GM23338 (cell line): ENCODE results near the gene AP1B1. TPM values are rescaled to one million over a fixed set of nuclear protein-coding genes. Genes with fewer than 3 reads are reported as not detected.

ENCODE experiments used
- ATAC-seq: fragments of 200-7000 bp; cut with Tn5 transposase; 3 replicates; pipeline ENCODE4 v1.9.1; 2020
- DNase-seq: peaks from one replicate; pipeline ENCODE4 v3.0.0-alpha.2; 2015; ENCODE audit warnings: low spot score
- H2AFZ ChIP-seq: fragments of 200-600 bp; sonication (generic); 2 replicates; pipeline ENCODE4 v1.8.0; 2016; ENCODE audit warnings: antibody characterized with exemption, mild to moderate bottlenecking, moderate library complexity
- H3F3A ChIP-seq: fragments of 200-600 bp; sonication (generic); replicated peaks from 2 replicates; pipeline ENCODE4 v1.8.0; 2017; ENCODE audit warnings: antibody characterized with exemption, mixed run types, low read depth
- H3K27ac ChIP-seq: fragments of 200-600 bp; sonication (generic); 2 replicates; pipeline ENCODE4 v1.6.1; 2016; ENCODE audit warnings: low read depth
- H3K27me3 ChIP-seq: fragments of 200-600 bp; sonication (generic); 2 replicates; pipeline ENCODE4 v1.8.0; 2016; ENCODE audit warnings: mild to moderate bottlenecking, mixed run types, moderate library complexity; ENCODE audit not compliant: insufficient read depth
- H3K36me3 ChIP-seq: fragments of 200-600 bp; sonication (generic); 2 replicates; pipeline ENCODE4 v1.8.0; 2016; ENCODE audit warnings: mild to moderate bottlenecking; ENCODE audit not compliant: insufficient read depth
- H3K4me1 ChIP-seq: fragments of 200-600 bp; sonication (generic); 2 replicates; pipeline ENCODE4 v1.8.0; 2016; ENCODE audit warnings: mild to moderate bottlenecking, moderate library complexity; ENCODE audit not compliant: insufficient read depth
- H3K4me2 ChIP-seq: fragments of 200-600 bp; sonication (generic); 2 replicates; pipeline ENCODE4 v1.7.1; 2017; ENCODE audit warnings: mixed run types
- H3K4me3 ChIP-seq: fragments of 200-600 bp; sonication (generic); 2 replicates; pipeline ENCODE4 v1.6.1; 2016; ENCODE audit warnings: mixed run types
- H3K79me2 ChIP-seq: fragments of 200-600 bp; sonication (generic); replicated peaks from 2 replicates; pipeline ENCODE4 v1.8.0; 2017; ENCODE audit warnings: mild to moderate bottlenecking; ENCODE audit not compliant: insufficient read depth
- H3K9me2 ChIP-seq: fragments of 200-600 bp; sonication (generic); 2 replicates; pipeline ENCODE4 v1.8.0; 2017; ENCODE audit not compliant: insufficient read depth
- H4K20me1 ChIP-seq: fragments of 200-600 bp; sonication (generic); replicated peaks from 2 replicates; pipeline ENCODE4 v1.8.0; 2017; ENCODE audit warnings: mild to moderate bottlenecking; ENCODE audit not compliant: insufficient read depth
- H3K27ac Mint-ChIP-seq: 2 replicates; pipeline ENCODE4 v1.8.0; 2020; ENCODE audit warnings: inconsistent platforms, mild to moderate bottlenecking, moderate library complexity, mixed read lengths
- H3K27me3 Mint-ChIP-seq: 3 replicates; pipeline ENCODE4 v1.8.0; 2022; ENCODE audit warnings: low read depth, mild to moderate bottlenecking, moderate library complexity, mixed read lengths, inconsistent platforms; ENCODE audit not compliant: insufficient read depth, poor library complexity
- H3K36me3 Mint-ChIP-seq: 3 replicates; pipeline ENCODE4 v1.8.0; 2021; ENCODE audit warnings: low read depth, mild to moderate bottlenecking, inconsistent platforms, moderate library complexity, mixed read lengths
- H3K4me1 Mint-ChIP-seq: 3 replicates; pipeline ENCODE4 v1.8.0; 2020; ENCODE audit warnings: mild to moderate bottlenecking, inconsistent platforms, mixed read lengths
- H3K4me3 Mint-ChIP-seq: 3 replicates; pipeline ENCODE4 v1.8.0; 2021; ENCODE audit warnings: moderate library complexity, mild to moderate bottlenecking, inconsistent platforms, mixed read lengths
- H3K9me3 Mint-ChIP-seq: 3 replicates; pipeline ENCODE4 v1.8.0; 2020; ENCODE audit warnings: moderate library complexity, mild to moderate bottlenecking, inconsistent platforms, mixed read lengths
- CREB1 ChIP-seq: fragments of 250-450 bp; sonication (Bioruptor Pico); IDR thresholded peaks from 2 replicates; pipeline ENCODE4 v1.5.0; 2020; ENCODE audit warnings: low read depth, mild to moderate bottlenecking, moderate library complexity
- CTCF ChIP-seq, 2 experiments: fragments of 200-600 bp in 1 of 2; sonication (generic) in 1 of 2; conservative IDR thresholded peaks; 2 replicates each; pipeline versions ENCODE4 v1.5.1 to v1.6.1; 2016 to 2017; ENCODE audit warnings: antibody characterized with exemption in 2 of 2, low read depth in 2 of 2, mild to moderate bottlenecking in 2 of 2, moderate library complexity in 1 of 2
- ETS1 ChIP-seq: IDR thresholded peaks from 2 replicates; pipeline ENCODE4 v1.6.1; 2016; ENCODE audit warnings: antibody characterized with exemption
- EZH2 ChIP-seq: fragments of 200-600 bp; sonication (generic); IDR thresholded peaks from one replicate; pipeline ENCODE4 v1.8.0; 2017; ENCODE audit warnings: antibody characterized with exemption, mild to moderate bottlenecking, low read depth; ENCODE audit not compliant: unreplicated experiment
- EZH2phosphoT487 ChIP-seq: fragments of 200-600 bp; sonication (generic); IDR thresholded peaks from one replicate; pipeline ENCODE4 v1.8.1; 2018; ENCODE audit warnings: antibody characterized with exemption; ENCODE audit not compliant: unreplicated experiment
- JUNB ChIP-seq: IDR thresholded peaks from one replicate; pipeline ENCODE4 v1.6.1; 2016; ENCODE audit warnings: antibody characterized with exemption; ENCODE audit not compliant: unreplicated experiment
- NANOG ChIP-seq: IDR thresholded peaks from 2 replicates; pipeline ENCODE4 v1.6.1; 2016; ENCODE audit warnings: antibody characterized with exemption, borderline replicate concordance
- POLR2AphosphoS5 ChIP-seq: IDR thresholded peaks from 2 replicates; pipeline ENCODE4 v1.6.1; 2016; ENCODE audit warnings: antibody characterized with exemption, low read depth
- REST ChIP-seq: IDR thresholded peaks from one replicate; pipeline ENCODE4 v1.6.1; 2018; ENCODE audit warnings: antibody characterized with exemption; ENCODE audit not compliant: unreplicated experiment
- STAT1 ChIP-seq: IDR thresholded peaks from one replicate; pipeline ENCODE4 v1.6.1; 2016; ENCODE audit warnings: antibody characterized with exemption; ENCODE audit not compliant: unreplicated experiment
- ZNF114 ChIP-seq: fragments of 250-450 bp; sonication (Bioruptor Pico); IDR thresholded peaks from 2 replicates; pipeline ENCODE4 v1.5.0; 2020; ENCODE audit warnings: mild to moderate bottlenecking, moderate library complexity
- ZNF331 ChIP-seq: fragments of 250-450 bp; sonication (Bioruptor Pico); IDR thresholded peaks from 2 replicates; pipeline ENCODE4 v1.5.0; 2020; ENCODE audit warnings: low read depth, mild to moderate bottlenecking, moderate library complexity
- ZNF462 ChIP-seq: fragments of 250-450 bp; sonication (Bioruptor Pico); IDR thresholded peaks from 2 replicates; pipeline ENCODE4 v1.5.0; 2020; ENCODE audit warnings: mild to moderate bottlenecking, moderate library complexity
- polyA plus RNA-seq: library from polyadenylated mRNA; unstranded; fragments of >200 nt; fragmentation: Nextera tagmentation; extraction: Ambion mirVana; gene quantifications from 2 replicates; pipeline ENCODE4 v1.2.1, GENCODE V29; 2016
- total RNA-seq: library from RNA; depleted of rRNA; stranded (reverse); fragments of >200 nt; shearing (Covaris generic); gene quantifications from 2 replicates; pipeline ENCODE4 v1.2.3, GENCODE V29; 2014

AP1B1 gene
- total and polyA plus RNA-seq, 2 experiments from 2014 or later: 19.5 to 74.4 TPM

GRCh38 chr22:29330291-29330690 is 58.1 kb downstream of the AP1B1 start:
- Mint-ChIP-seq H3K4me3 (no peak overlapping the region), H3K9me3 (no peaks in the 10 kb centered on the region), H3K27ac (no peak overlapping the region), H3K36me3 (peaks cover 7% of the 10 kb centered on the region), H3K4me1 (peaks cover 6% of the 10 kb centered on the region; the same call in 1 of the 3 replicates), H3K27me3 (peaks cover 8% of the 10 kb centered on the region)
- Histone ChIP-seq H3K4me3 (no peak overlapping the region), H2AFZ (no peak overlapping the region), H3K27me3 (no peaks in the 10 kb centered on the region), H3K4me1 (no peaks in the 10 kb centered on the region), H3K27ac (no peak overlapping the region), H3K4me2 (no peak overlapping the region), H3K36me3 (no peaks in the 10 kb centered on the region), H4K20me1 (no peaks in the 10 kb centered on the region), H3K9me2 (no peaks in the 10 kb centered on the region), H3F3A (no peaks in the 10 kb centered on the region), H3K79me2 (no peaks in the 10 kb centered on the region)
- no peak for DNase-seq
- no peak for TF ChIP-seq ZNF331
- no peak for TF ChIP-seq ETS1
- TF ChIP-seq ZNF462 (CRISPR knock-in tag): no peak
- no peak for TF ChIP-seq POLR2AphosphoS5
- no peak for TF ChIP-seq EZH2phosphoT487
- no peak for TF ChIP-seq ZNF114 (CRISPR knock-in tag)
- TF ChIP-seq STAT1: no peak
- no peak for TF ChIP-seq EZH2
- no peak for TF ChIP-seq CREB1 (CRISPR knock-in tag)
- TF ChIP-seq REST: no peak
- TF ChIP-seq NANOG: no peak
- TF ChIP-seq CTCF (conservative IDR thresholded peaks at IDR 0.05; ENCODE audit: low read depth in 2 of 2): no peak
- TF ChIP-seq JUNB: no peak
- no peak for ATAC-seq
